ENCODE data around the gene HELZ2. TPM values are rescaled to one million over a fixed set of nuclear protein-coding genes. Genes with fewer than 3 reads are reported as not detected.

The HELZ2 gene
- polyA plus RNA-seq, 1 of the 3 experiments (the other 2 are of a cell fraction) = 7.6 TPM

- TF ChIP-seq USF1 (IDR thresholded peaks at IDR 0.05; ENCODE audit: borderline replicate concordance, low read depth) = no peak
- no peak for TF ChIP-seq RXRA (IDR thresholded peaks at IDR 0.05; ENCODE audit: borderline replicate concordance, low read depth)
- no peak for TF ChIP-seq GATA2 (CRISPR knock-in tag; IDR thresholded peaks at IDR 0.05)
- TF ChIP-seq NRF1 (IDR thresholded peaks at IDR 0.05; ENCODE audit: low read depth, low read length) = no peak
- no peak for TF ChIP-seq TEAD4 (IDR thresholded peaks at IDR 0.05; ENCODE audit: borderline replicate concordance, insufficient read depth)
Observed at GRCh38 chr20:63588641-63589041, 14.6 kb upstream of the HELZ2 start (continued).

- no peak for TF ChIP-seq POLR2AphosphoS5 (IDR thresholded peaks at IDR 0.05; ENCODE audit: low read depth, low read length)
- TF ChIP-seq FOXM1 (IDR thresholded peaks at IDR 0.05; ENCODE audit: low read depth) = no peak
- TF ChIP-seq RAD21 (IDR thresholded peaks at IDR 0.05; ENCODE audit: low read length) = no peak
- TF ChIP-seq EZH2phosphoT487 (IDR thresholded peaks at IDR 0.05; ENCODE audit: borderline replicate concordance, low read depth) = no peak
- no peak for TF ChIP-seq GATA2 (CRISPR knock-in tag; IDR thresholded peaks at IDR 0.05)
- no peak for TF ChIP-seq YY1 (IDR thresholded peaks at IDR 0.05; ENCODE audit: low read depth)
- no peak for TF ChIP-seq FOSL2 (IDR thresholded peaks at IDR 0.05; ENCODE audit: borderline replicate concordance, low read depth)
- TF ChIP-seq CTCF (IDR thresholded peaks at IDR 0.05) = no peak
- TF ChIP-seq GABPA (IDR thresholded peaks at IDR 0.05; ENCODE audit: low read depth) = no peak
- no peak for TF ChIP-seq ELF1 (IDR thresholded peaks at IDR 0.05)
- TF ChIP-seq RCOR1 (IDR thresholded peaks at IDR 0.05; ENCODE audit: low read length) = no peak
- WGBS (ENCODE audit: low lambda C conversion rate) = 86% methylated on average over 17 of the region's 19 CpGs
Observed at GRCh38 chr20:63587776-63588591, 13.9 kb upstream of the HELZ2 start.

More at GRCh38 chr20:63587776-63588591, 13.9 kb upstream of the HELZ2 start:
- H3K4me3 ChIP-seq (ENCODE audit: low read depth in 2 of 2, low read length in 1 of 2) = no peak overlapping the region
- H4K20me1 ChIP-seq (ENCODE audit: insufficient read depth) = no peaks in the 10 kb centered on the region
- H3K4me1 ChIP-seq (ENCODE audit: control insufficient read depth in 1 of 2, insufficient read depth in 2 of 2, low read depth in 1 of 2, low read length in 1 of 2) = no peaks in the 10 kb centered on the region
- H3K9ac ChIP-seq = no peak overlapping the region
- H3F3A ChIP-seq (replicated peaks; ENCODE audit: insufficient read depth) = peaks cover 3% of the 10 kb centered on the region
- no peak overlapping the region for H3K27ac ChIP-seq (ENCODE audit: low read depth in 2 of 2, low read length in 1 of 2)
- ChIA-PET CTCF (interaction anchor here (0.6 to 1.1 kb wide), 3 partner anchors 41 to 386 kb away, joined by 3 to 4 read pairs (median 3); no protein-coding TSS in a partner anchor), POLR2A (interaction anchor here (1.1 kb wide), 1 partner anchor 10 kb away, joined by 3 read pairs; no protein-coding TSS in a partner anchor)
- no peak overlapping the region for H3K4me2 ChIP-seq
- no peak for DNase-seq
- H2AFZ ChIP-seq (ENCODE audit: low read depth) = no peak overlapping the region
- H3K79me2 ChIP-seq (ENCODE audit: insufficient read depth) = no peaks in the 10 kb centered on the region
- no peaks in the 10 kb centered on the region for H3K9me2 ChIP-seq
- H3K27me3 ChIP-seq (ENCODE audit: insufficient read depth) = no peaks in the 10 kb centered on the region
- peaks cover 0 to 16% of the 10 kb centered on the region in 2 experiments for H3K36me3 ChIP-seq (replicated peaks in 1 of 2; ENCODE audit: control insufficient read depth in 1 of 2, insufficient read depth in 2 of 2, low read length in 1 of 2)
- H3K9me3 ChIP-seq = no peaks in the 10 kb centered on the region

All from SK-N-SH (cell line).